CD14-positive monocyte (primary cell): ENCODE results near the gene RBP5. TPM values are rescaled to one million over a fixed set of nuclear protein-coding genes. Genes with fewer than 3 reads are reported as not detected.

Experiments
- DNase-seq, 3 donors: peaks; one replicate each; pipeline ENCODE4 v3.0.0-alpha.2; 2011 to 2022
- H2AFZ ChIP-seq: 2 replicates; pipeline ENCODE4 v1.6.0; 2012; ENCODE audit warnings: mild to moderate bottlenecking, low read depth, low read length, inconsistent platforms; ENCODE audit not compliant: insufficient read depth, poor library complexity, severe bottlenecking
- H3K27ac ChIP-seq, 2 donors: 1 replicate in 1 of 2; 2 replicates in 1 of 2; pipeline ENCODE4 v1.5.1; 2012 to 2013; ENCODE audit warnings: low read length in 2 of 2, control low read depth in 1 of 2, inconsistent platforms in 1 of 2, low read depth in 1 of 2, mild to moderate bottlenecking in 1 of 2
- H3K27me3 ChIP-seq, 2 donors: one replicate each; pipeline versions ENCODE4 v1.6.0 to v1.6.1; 2011 to 2013; ENCODE audit warnings: low read length in 2 of 2; ENCODE audit not compliant: control insufficient read depth in 2 of 2, insufficient read depth in 2 of 2
- H3K36me3 ChIP-seq, 2 donors: replicated peaks in 1 of 2; 1 replicate in 1 of 2; 2 replicates in 1 of 2; pipeline versions ENCODE4 v1.5.1 to v1.6.1; 2012 to 2013; ENCODE audit warnings: low read length in 2 of 2, control low read depth in 1 of 2, inconsistent platforms in 1 of 2, mild to moderate bottlenecking in 1 of 2; ENCODE audit not compliant: insufficient read depth in 2 of 2, control insufficient read depth in 1 of 2
- H3K4me1 ChIP-seq, 2 donors: 1 replicate in 1 of 2; 2 replicates in 1 of 2; pipeline versions ENCODE4 v1.5.1 to v1.6.1; 2012 to 2013; ENCODE audit warnings: low read length in 2 of 2, control low read depth in 1 of 2, inconsistent platforms in 1 of 2, mild to moderate bottlenecking in 1 of 2, moderate library complexity in 1 of 2; ENCODE audit not compliant: insufficient read depth in 2 of 2, control insufficient read depth in 1 of 2
- H3K4me2 ChIP-seq: replicated peaks from 2 replicates; pipeline ENCODE3; 2012; ENCODE audit warnings: low read length, moderate library complexity, mild to moderate bottlenecking; ENCODE audit not compliant: poor library complexity, severe bottlenecking; ENCODE audit errors: extremely low read depth
- H3K4me3 ChIP-seq, 3 experiments: fragments of 200-600 bp in 1 of 3; sonication (generic) in 1 of 3; replicated peaks in 1 of 3; 1 replicate in 2 of 3; 2 replicates in 1 of 3; pipeline ENCODE4 v1.5.1; 2011 to 2013; ENCODE audit warnings: low read length in 3 of 3, mild to moderate bottlenecking in 3 of 3, control low read depth in 2 of 3, low read depth in 2 of 3, inconsistent platforms in 1 of 3, moderate library complexity in 1 of 3
- H3K79me2 ChIP-seq: 2 replicates; pipeline ENCODE4 v1.6.0; 2012; ENCODE audit warnings: mild to moderate bottlenecking, control low read depth, inconsistent platforms, low read length, moderate library complexity; ENCODE audit not compliant: insufficient read depth
- H3K9ac ChIP-seq: 2 replicates; pipeline ENCODE4 v1.6.0; 2017; ENCODE audit warnings: low read length, mild to moderate bottlenecking; ENCODE audit not compliant: insufficient read depth, poor library complexity, severe bottlenecking
- H3K9me3 ChIP-seq, 2 donors: replicated peaks in 1 of 2; 1 replicate in 1 of 2; 2 replicates in 1 of 2; pipeline versions ENCODE4 v1.5.1 to v1.6.1; 2012 to 2013; ENCODE audit warnings: low read length in 2 of 2, control low read depth in 1 of 2; ENCODE audit not compliant: control insufficient read depth in 1 of 2, insufficient read depth in 1 of 2
- H4K20me1 ChIP-seq: 2 replicates; pipeline ENCODE4 v1.6.0; 2012; ENCODE audit warnings: mild to moderate bottlenecking, low read length, control low read depth, moderate library complexity; ENCODE audit not compliant: insufficient read depth
- H3K27ac Mint-ChIP-seq, 7 donors: one replicate each; pipeline ENCODE4 v1.8.0; 2020; ENCODE audit warnings: mild to moderate bottlenecking in 7 of 7, mixed read lengths in 7 of 7, moderate library complexity in 6 of 7, inconsistent platforms in 2 of 7
- H3K27me3 Mint-ChIP-seq, 3 donors: one replicate each; pipeline ENCODE4 v1.8.0; 2021 to 2022; ENCODE audit warnings: low read depth in 3 of 3, mild to moderate bottlenecking in 3 of 3, mixed read lengths in 3 of 3, moderate library complexity in 3 of 3, inconsistent platforms in 1 of 3
- H3K36me3 Mint-ChIP-seq, 2 donors: one replicate each; pipeline ENCODE4 v1.8.0; 2020; ENCODE audit warnings: mixed read lengths in 2 of 2, inconsistent platforms in 1 of 2, mild to moderate bottlenecking in 1 of 2
- H3K4me1 Mint-ChIP-seq: one replicate; pipeline ENCODE4 v1.8.0; 2020; ENCODE audit warnings: mild to moderate bottlenecking, mixed read lengths
- H3K4me3 Mint-ChIP-seq, 2 donors: one replicate each; pipeline ENCODE4 v1.8.0; 2020; ENCODE audit warnings: mild to moderate bottlenecking in 2 of 2, mixed read lengths in 2 of 2, moderate library complexity in 1 of 2
- H3K9me3 Mint-ChIP-seq, 7 donors: one replicate each; pipeline ENCODE4 v1.8.0; 2020 to 2022; ENCODE audit warnings: mixed read lengths in 7 of 7, mild to moderate bottlenecking in 6 of 7, moderate library complexity in 6 of 7, inconsistent platforms in 2 of 7
- CTCF ChIP-seq: fragments of 200-600 bp; IDR thresholded peaks from one replicate; pipeline ENCODE4 v1.8.0; 2022; ENCODE audit warnings: antibody characterized with exemption, mild to moderate bottlenecking
- WGBS: methylation state at CpG from one replicate; pipeline ENCODE4 v1.1.5; 2013; ENCODE audit warnings: missing lambda C conversion rate; ENCODE audit not compliant: insufficient coverage; 5-methylcytosine and 5-hydroxymethylcytosine counted together
- intact Hi-C, 2 donors: fragments of 100-400 bp; cut with micrococcal nuclease; formaldehyde crosslinking; loops; one replicate each; pipeline versions ENCODE4 v1.15.0 to v1.15.1; 2023
- polyA plus RNA-seq, 3 donors: library from polyadenylated mRNA; depleted of rRNA in 1 of 3; unstranded in 2 of 3; stranded (reverse) in 1 of 3; fragments of 300-500 nt in 2 of 3; fragments of >200 nt in 1 of 3; fragmentation: Illumina TruSeq in 2 of 3; gene quantifications; 1 replicate in 2 of 3; 2 replicates in 1 of 3; pipeline ENCODE4 v1.2.3, GENCODE V29; 2012 to 2021

Gene RBP5
- polyA plus RNA-seq, 3 donors = not detected

GRCh38 chr12:7146906-7147305 lies 18.2 kb upstream of the RBP5 start:
- H3K36me3 ChIP-seq = peaks cover 0 to 26% of the 10 kb centered on the region in 2 donors

GRCh38 chr12:7146228-7146627 lies 17.5 kb upstream of the RBP5 start:
- Histone ChIP-seq H3K79me2 (no peaks in the 10 kb centered on the region), H3K4me1 (no peaks in the 10 kb centered on the region), H3K9ac (no peak overlapping the region), H3K4me2 (no peak overlapping the region), H3K9me3 (no peaks in the 10 kb centered on the region), H4K20me1 (no peaks in the 10 kb centered on the region), H2AFZ (no peak overlapping the region), H3K27ac (no peak overlapping the region), H3K4me3 (no peak overlapping the region), H3K36me3 (peaks cover 0 to 24% of the 10 kb centered on the region in 2 donors), H3K27me3 (no peaks in the 10 kb centered on the region)
- peaks cover 0 to 5% (median 0%) of the 10 kb centered on the region in 7 donors for H3K9me3 Mint-ChIP-seq
- 95% methylated on average over 2 of the region's 7 CpGs for WGBS
- H3K36me3 Mint-ChIP-seq = peaks cover 42 to 65% of the 10 kb centered on the region in 2 donors
- no peak overlapping the region for H3K4me3 Mint-ChIP-seq
- DNase-seq = no peak
- H3K27ac Mint-ChIP-seq = no peak overlapping the region
- peaks cover 0 to 2% (median 1%) of the 10 kb centered on the region in 3 donors for H3K27me3 Mint-ChIP-seq
- H3K4me1 Mint-ChIP-seq = peaks cover 4% of the 10 kb centered on the region
- no peak for TF ChIP-seq CTCF
- intact Hi-C loops = loop anchor here in 1 of 2 donors (10.0 kb wide), 1 partner anchor 309 kb away; no protein-coding TSS in a partner anchor

More at GRCh38 chr12:7146906-7147305, 18.2 kb upstream of the RBP5 start:
- Histone ChIP-seq H4K20me1 (no peaks in the 10 kb centered on the region), H3K9ac (no peak overlapping the region), H3K4me2 (no peak overlapping the region), H3K4me1 (no peaks in the 10 kb centered on the region), H3K27ac (no peak overlapping the region), H3K4me3 (no peak overlapping the region), H3K79me2 (no peaks in the 10 kb centered on the region), H3K27me3 (no peaks in the 10 kb centered on the region), H2AFZ (no peak overlapping the region), H3K9me3 (no peaks in the 10 kb centered on the region)
- Mint-ChIP-seq H3K4me3 (no peak overlapping the region), H3K36me3 (peaks cover 40 to 61% of the 10 kb centered on the region in 2 donors), H3K27me3 (peaks cover 0 to 2% (median 1%) of the 10 kb centered on the region in 3 donors), H3K4me1 (peaks cover 1% of the 10 kb centered on the region), H3K9me3 (peaks cover 0 to under 1% (median 0%) of the 10 kb centered on the region in 7 donors), H3K27ac (no peak overlapping the region)
- WGBS = 96% methylated on average over 4 of the region's 7 CpGs
- intact Hi-C loops = loop anchor here in 1 of 2 donors (10.0 kb wide), 1 partner anchor 308 kb away; no protein-coding TSS in a partner anchor
- no peak for TF ChIP-seq CTCF
- DNase-seq = no peak
